Inflammatory macrophage treated with lipopolysaccharide for 1 hour (primary cell): ENCODE measurements around the gene ABHD17C.

Source experiments
- DNase-seq, 2 donors: peaks; one replicate each; pipeline ENCODE4 v3.0.0-alpha.2; 2020 to 2022

ABHD17C gene

GRCh38 chr15:80769153-80769828 lies 74.2 kb downstream of the ABHD17C start:
- DNase-seq, result no peak

GRCh38 chr15:80769829-80770705 lies 75.0 kb downstream of the ABHD17C start:
- no peak for DNase-seq

- no peak for DNase-seq
Measured at GRCh38 chr15:80773122-80773551, 78.0 kb downstream of the ABHD17C start.

- DNase-seq, result no peak
Measured at GRCh38 chr15:80773792-80774352, 78.8 kb downstream of the ABHD17C start.

GRCh38 chr15:80774486-80774885 lies 79.4 kb downstream of the ABHD17C start:
- DNase-seq, result no peak

- no peak for DNase-seq
Measured at GRCh38 chr15:80775338-80775737, 80.2 kb downstream of the ABHD17C start.

- peak; percentile 65 to 88 for DNase-seq
Measured at GRCh38 chr15:80776420-80777045, 81.4 kb downstream of the ABHD17C start.

GRCh38 chr15:80777137-80777536 lies 82.0 kb downstream of the ABHD17C start:
- DNase-seq, result peak; percentile 89

GRCh38 chr15:80777826-80778620 lies 82.9 kb downstream of the ABHD17C start:
- no peak for DNase-seq

GRCh38 chr15:80778621-80778963 lies 83.5 kb downstream of the ABHD17C start:
- no peak for DNase-seq

GRCh38 chr15:80778964-80779657 lies 84.0 kb downstream of the ABHD17C start, which contains the start of gene CEMIP:
Gene CEMIP, plus strand, starts transcription at chr15:80779370. Its CDS starts 94,510 bp downstream, at chr15:80873880.
- DNase-seq, result peak; percentile 45 to 52

- DNase-seq, result no peak
Measured at GRCh38 chr15:80779658-80780415, 84.7 kb downstream of the ABHD17C start.

GRCh38 chr15:80780416-80781221 lies 85.5 kb downstream of the ABHD17C start:
- peak in 1 of 2 donors; percentile 40 for DNase-seq

- no peak for DNase-seq
Measured at GRCh38 chr15:80783260-80783659, 88.2 kb downstream of the ABHD17C start.

- no peak for DNase-seq
Measured at GRCh38 chr15:80785335-80785734, 90.2 kb downstream of the ABHD17C start.

GRCh38 chr15:80785811-80786354 lies 90.8 kb downstream of the ABHD17C start:
- DNase-seq, result no peak

GRCh38 chr15:80787316-80787715 lies 92.2 kb downstream of the ABHD17C start:
- DNase-seq, result no peak

GRCh38 chr15:80788536-80788935 lies 93.4 kb downstream of the ABHD17C start:
- no peak for DNase-seq

- DNase-seq, result peak; percentile 91 to 98
Measured at GRCh38 chr15:80789296-80789695, 94.2 kb downstream of the ABHD17C start.

GRCh38 chr15:80789796-80790195 lies 94.7 kb downstream of the ABHD17C start:
- DNase-seq, result no peak
